Measurements from ENCODE around the gene ASB4.

DNA sequence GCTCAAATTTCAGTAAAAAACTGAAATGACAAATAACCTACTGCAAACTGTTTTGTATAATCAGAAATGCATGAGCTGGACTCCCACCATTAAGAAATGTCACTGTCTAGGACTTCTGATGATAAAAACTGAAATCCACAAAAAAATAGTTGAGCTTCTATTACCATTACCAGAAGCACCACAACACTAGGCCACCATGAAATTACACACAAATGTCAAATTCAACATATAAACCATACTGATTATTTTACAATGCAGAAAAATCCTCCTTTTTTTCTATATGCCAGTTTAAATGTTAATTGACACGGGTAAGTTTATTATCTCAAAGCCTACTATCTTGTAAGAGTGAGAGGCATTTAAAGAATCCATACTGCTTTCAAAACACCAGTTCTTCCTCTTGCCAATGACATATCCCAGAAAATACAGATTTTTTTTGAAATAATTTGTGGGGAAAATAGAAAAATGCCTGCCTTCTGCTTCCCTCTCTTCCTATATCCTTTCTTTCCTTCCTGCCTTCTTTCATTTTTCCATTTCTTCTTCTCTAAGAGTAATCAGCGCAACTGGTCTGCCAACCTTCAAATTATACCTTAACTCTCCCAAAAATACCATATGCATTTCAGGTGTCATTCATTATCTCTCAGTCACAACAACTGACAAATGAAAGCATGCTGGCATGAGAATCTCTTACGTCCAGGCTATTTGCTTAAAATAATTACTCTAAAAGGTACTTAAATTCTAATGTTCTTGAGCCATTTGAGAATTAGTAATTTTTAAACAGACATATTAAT, 98.3 kb downstream of the ASB4 start:
- TF ChIP-seq, protein P1, sequence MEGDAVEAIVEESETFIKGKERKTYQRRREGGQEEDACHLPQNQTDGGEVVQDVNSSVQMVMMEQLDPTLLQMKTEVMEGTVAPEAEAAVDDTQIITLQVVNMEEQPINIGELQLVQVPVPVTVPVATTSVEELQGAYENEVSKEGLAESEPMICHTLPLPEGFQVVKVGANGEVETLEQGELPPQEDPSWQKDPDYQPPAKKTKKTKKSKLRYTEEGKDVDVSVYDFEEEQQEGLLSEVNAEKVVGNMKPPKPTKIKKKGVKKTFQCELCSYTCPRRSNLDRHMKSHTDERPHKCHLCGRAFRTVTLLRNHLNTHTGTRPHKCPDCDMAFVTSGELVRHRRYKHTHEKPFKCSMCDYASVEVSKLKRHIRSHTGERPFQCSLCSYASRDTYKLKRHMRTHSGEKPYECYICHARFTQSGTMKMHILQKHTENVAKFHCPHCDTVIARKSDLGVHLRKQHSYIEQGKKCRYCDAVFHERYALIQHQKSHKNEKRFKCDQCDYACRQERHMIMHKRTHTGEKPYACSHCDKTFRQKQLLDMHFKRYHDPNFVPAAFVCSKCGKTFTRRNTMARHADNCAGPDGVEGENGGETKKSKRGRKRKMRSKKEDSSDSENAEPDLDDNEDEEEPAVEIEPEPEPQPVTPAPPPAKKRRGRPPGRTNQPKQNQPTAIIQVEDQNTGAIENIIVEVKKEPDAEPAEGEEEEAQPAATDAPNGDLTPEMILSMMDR (conservative IDR thresholded peaks at IDR 0.05; ENCODE audit: low read depth in 2 of 2), result no peak
- TF ChIP-seq EZH2phosphoT487 (IDR thresholded peaks at IDR 0.05; ENCODE audit: unreplicated experiment), result no peak
- TF ChIP-seq EZH2 (IDR thresholded peaks at IDR 0.05; ENCODE audit: low read depth, unreplicated experiment), result no peak
- TF ChIP-seq, protein P2, sequence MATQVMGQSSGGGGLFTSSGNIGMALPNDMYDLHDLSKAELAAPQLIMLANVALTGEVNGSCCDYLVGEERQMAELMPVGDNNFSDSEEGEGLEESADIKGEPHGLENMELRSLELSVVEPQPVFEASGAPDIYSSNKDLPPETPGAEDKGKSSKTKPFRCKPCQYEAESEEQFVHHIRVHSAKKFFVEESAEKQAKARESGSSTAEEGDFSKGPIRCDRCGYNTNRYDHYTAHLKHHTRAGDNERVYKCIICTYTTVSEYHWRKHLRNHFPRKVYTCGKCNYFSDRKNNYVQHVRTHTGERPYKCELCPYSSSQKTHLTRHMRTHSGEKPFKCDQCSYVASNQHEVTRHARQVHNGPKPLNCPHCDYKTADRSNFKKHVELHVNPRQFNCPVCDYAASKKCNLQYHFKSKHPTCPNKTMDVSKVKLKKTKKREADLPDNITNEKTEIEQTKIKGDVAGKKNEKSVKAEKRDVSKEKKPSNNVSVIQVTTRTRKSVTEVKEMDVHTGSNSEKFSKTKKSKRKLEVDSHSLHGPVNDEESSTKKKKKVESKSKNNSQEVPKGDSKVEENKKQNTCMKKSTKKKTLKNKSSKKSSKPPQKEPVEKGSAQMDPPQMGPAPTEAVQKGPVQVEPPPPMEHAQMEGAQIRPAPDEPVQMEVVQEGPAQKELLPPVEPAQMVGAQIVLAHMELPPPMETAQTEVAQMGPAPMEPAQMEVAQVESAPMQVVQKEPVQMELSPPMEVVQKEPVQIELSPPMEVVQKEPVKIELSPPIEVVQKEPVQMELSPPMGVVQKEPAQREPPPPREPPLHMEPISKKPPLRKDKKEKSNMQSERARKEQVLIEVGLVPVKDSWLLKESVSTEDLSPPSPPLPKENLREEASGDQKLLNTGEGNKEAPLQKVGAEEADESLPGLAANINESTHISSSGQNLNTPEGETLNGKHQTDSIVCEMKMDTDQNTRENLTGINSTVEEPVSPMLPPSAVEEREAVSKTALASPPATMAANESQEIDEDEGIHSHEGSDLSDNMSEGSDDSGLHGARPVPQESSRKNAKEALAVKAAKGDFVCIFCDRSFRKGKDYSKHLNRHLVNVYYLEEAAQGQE (IDR thresholded peaks at IDR 0.05; ENCODE audit: unreplicated experiment), result no peak
- no peak for TF ChIP-seq POLR2AphosphoS5 (IDR thresholded peaks at IDR 0.05; ENCODE audit: low read depth)

Data from GM23338 (cell line).